ENCODE data around the gene ZNF446. TPM values are rescaled to one million over a fixed set of nuclear protein-coding genes. Genes with fewer than 3 reads are reported as not detected.

Gene ZNF446
- total and polyA plus RNA-seq, 9 of the 15 experiments (the other 6 are each of a cell fraction or from before 2014, with no cell fraction given) = 0.07 to 4.8 (median 1.2) TPM

- TF ChIP-seq E2F3 (CRISPR knock-in tag; IDR thresholded peaks at IDR 0.05) = no peak
- TF ChIP-seq ZFP91 (CRISPR knock-in tag; IDR thresholded peaks at IDR 0.05) = no peak
- TF ChIP-seq HNRNPUL1 (IDR thresholded peaks at IDR 0.05; ENCODE audit: low read length) = no peak
- no peak for TF ChIP-seq SMC3 (conservative IDR thresholded peaks at IDR 0.05; ENCODE audit: insufficient read depth, low read depth, low read length)
- no peak for TF ChIP-seq BRCA1 (IDR thresholded peaks at IDR 0.05)
- TF ChIP-seq BRCA1 (CRISPR knock-in tag; IDR thresholded peaks at IDR 0.05) = no peak
- TF ChIP-seq MGA (IDR thresholded peaks at IDR 0.05) = no peak
- TF ChIP-seq ATF3 (IDR thresholded peaks at IDR 0.05) = no peak; the same call in 1 of the 2 replicates
- TF ChIP-seq ATF3 (CRISPR knock-in tag; conservative IDR thresholded peaks at IDR 0.05) = peak; percentile 83
- TF ChIP-seq ESRRA (IDR thresholded peaks at IDR 0.05; ENCODE audit: borderline replicate concordance, low read depth) = peak; percentile 80
- peak; percentile 33 for TF ChIP-seq SETDB1 (IDR thresholded peaks at IDR 0.05; ENCODE audit: low read length)
- no peak for TF ChIP-seq SAFB2 (IDR thresholded peaks at IDR 0.05; ENCODE audit: borderline replicate concordance, low read depth, low read length, severe bottlenecking)
- peak; percentile 31 for TF ChIP-seq NFYB (IDR thresholded peaks at IDR 0.05; ENCODE audit: extremely low read depth, insufficient read length)
Observed at GRCh38 chr19:58475714-58476497, at the start of gene ZNF446 (continued).
